Measurements from ENCODE around the gene TRH. TPM values are rescaled to one million over a fixed set of nuclear protein-coding genes. Genes with fewer than 3 reads are reported as not detected.

Gene TRH
- total RNA-seq, 4 donors from 2014 or later = 0.33 TPM; not detected in 3

GRCh38 chr3:129974833-129975704 lies 549 bp downstream of the TRH start:
- TF ChIP-seq POLR2A (IDR thresholded peaks at IDR 0.05; ENCODE audit: low read depth) = no peak
- no peak for TF ChIP-seq CTCF (IDR thresholded peaks at IDR 0.05)
- no peak for TF ChIP-seq EP300 (IDR thresholded peaks at IDR 0.05)
- TF ChIP-seq POLR2AphosphoS5 (IDR thresholded peaks at IDR 0.05) = no peak
- intact Hi-C loops (cut with DNase I) = no loop called here
- WGBS = 8% methylated on average over 27 of the region's 71 CpGs
- no peak for DNase-seq (ENCODE audit: extremely low spot score)
- no peak overlapping the region for H3K27ac ChIP-seq (replicated peaks in 1 of 4)
- H3K4me3 ChIP-seq = peak overlapping the region; percentile 27 to 43 (median 34)
- H3K36me3 ChIP-seq = no peaks in the 10 kb centered on the region
- H3K27me3 ChIP-seq = peaks cover 9 to 66% (median 33%) of the 10 kb centered on the region in 4 donors
- H3K4me1 ChIP-seq = peaks cover 15 to 21% (median 18%) of the 10 kb centered on the region in 4 donors
- H3K9me3 ChIP-seq = no peaks in the 10 kb centered on the region

GRCh38 chr3:129975705-129976048 lies 1.2 kb downstream of the TRH start:
- Histone ChIP-seq H3K27me3 (peaks cover 9 to 71% (median 33%) of the 10 kb centered on the region in 4 donors), H3K27ac (replicated peaks in 1 of 4) (no peak overlapping the region), H3K9me3 (no peaks in the 10 kb centered on the region), H3K36me3 (no peaks in the 10 kb centered on the region), H3K4me1 (peaks cover 15 to 21% (median 18%) of the 10 kb centered on the region in 4 donors), H3K4me3 (peak overlapping the region; percentile 27 to 43 (median 34))
- TF ChIP-seq POLR2A (IDR thresholded peaks at IDR 0.05; ENCODE audit: low read depth) = no peak
- no peak for TF ChIP-seq CTCF (IDR thresholded peaks at IDR 0.05)
- TF ChIP-seq POLR2AphosphoS5 (IDR thresholded peaks at IDR 0.05) = no peak
- TF ChIP-seq EP300 (IDR thresholded peaks at IDR 0.05) = no peak
- 6% methylated on average over 18 of the region's 27 CpGs for WGBS
- DNase-seq (ENCODE audit: extremely low spot score) = no peak
- intact Hi-C loops (cut with DNase I) = no loop called here

- Histone ChIP-seq H3K36me3 (no peaks in the 10 kb centered on the region), H3K27ac (replicated peaks in 1 of 4) (no peak overlapping the region), H3K9me3 (no peaks in the 10 kb centered on the region), H3K4me1 (peaks cover 15 to 21% (median 18%) of the 10 kb centered on the region in 4 donors), H3K27me3 (peaks cover 9 to 72% (median 33%) of the 10 kb centered on the region in 4 donors), H3K4me3 (no peak overlapping the region)
- WGBS = 81% methylated on average over 4 of the region's 4 CpGs
- intact Hi-C loops (cut with DNase I) = no loop called here
- no peak for DNase-seq (ENCODE audit: extremely low spot score)
- no peak for TF ChIP-seq POLR2AphosphoS5 (IDR thresholded peaks at IDR 0.05)
- TF ChIP-seq CTCF (IDR thresholded peaks at IDR 0.05) = no peak
- TF ChIP-seq EP300 (IDR thresholded peaks at IDR 0.05) = no peak
- TF ChIP-seq POLR2A (IDR thresholded peaks at IDR 0.05; ENCODE audit: low read depth) = no peak
Observed at GRCh38 chr3:129976286-129976685, 1.8 kb downstream of the TRH start.

GRCh38 chr3:129978123-129978522 lies 3.6 kb downstream of the TRH start:
- no peaks in the 10 kb centered on the region for H3K36me3 ChIP-seq
- TF ChIP-seq POLR2A (IDR thresholded peaks at IDR 0.05; ENCODE audit: low read depth) (no peak), CTCF (IDR thresholded peaks at IDR 0.05) (no peak)
- 76% methylated on average over 2 of the region's 2 CpGs for WGBS

More at GRCh38 chr3:129978123-129978522, 3.6 kb downstream of the TRH start:
- intact Hi-C loops (cut with DNase I) = no loop called here
- H3K27ac ChIP-seq (replicated peaks in 1 of 4) = no peak overlapping the region
- H3K9me3 ChIP-seq = no peaks in the 10 kb centered on the region
- peaks cover 9 to 70% (median 33%) of the 10 kb centered on the region in 4 donors for H3K27me3 ChIP-seq
- DNase-seq (ENCODE audit: extremely low spot score) = no peak
- no peak overlapping the region for H3K4me3 ChIP-seq
- peaks cover 15 to 21% (median 18%) of the 10 kb centered on the region in 4 donors for H3K4me1 ChIP-seq

Measured in esophagus muscularis mucosa (tissue), 4 donors.